ENCODE results near the gene HNRNPUL1.

HNRNPUL1 gene

GRCh38 chr19:41309180-41310032 is 45.2 kb downstream of the HNRNPUL1 start:
- no peak for TF ChIP-seq CTCF (conservative IDR thresholded peaks at IDR 0.05; ENCODE audit: low read depth, low read length)
- H3K4me3 ChIP-seq (ENCODE audit: low read length): peak overlapping the region; percentile 71
- DNase-seq (ENCODE audit: low read depth): no peak

GRCh38 chr19:41310033-41310831 is 46.1 kb downstream of the HNRNPUL1 start, which contains the start of gene CCDC97:
TSS of gene CCDC97 (plus strand) at chr19:41310172. CDS start at chr19:41310311, 139 bp downstream.
- DNase-seq (ENCODE audit: low read depth): no peak
- TF ChIP-seq CTCF (conservative IDR thresholded peaks at IDR 0.05; ENCODE audit: low read depth, low read length): no peak
- peak within 1 kb of the TSS; percentile 71 for H3K4me3 ChIP-seq (ENCODE audit: low read length)

GRCh38 chr19:41311072-41311471 is 46.9 kb downstream of the HNRNPUL1 start:
- DNase-seq (ENCODE audit: low read depth): no peak
- TF ChIP-seq CTCF (conservative IDR thresholded peaks at IDR 0.05; ENCODE audit: low read depth, low read length): no peak
- H3K4me3 ChIP-seq (ENCODE audit: low read length): peak overlapping the region; percentile 71

- H3K4me3 ChIP-seq (ENCODE audit: low read length): no peak overlapping the region
- no peak for DNase-seq (ENCODE audit: low read depth)
- no peak for TF ChIP-seq CTCF (conservative IDR thresholded peaks at IDR 0.05; ENCODE audit: low read depth, low read length)
Observed at GRCh38 chr19:41311613-41312012, 47.4 kb downstream of the HNRNPUL1 start.

- no peak for TF ChIP-seq CTCF (conservative IDR thresholded peaks at IDR 0.05; ENCODE audit: low read depth, low read length)
- DNase-seq (ENCODE audit: low read depth): no peak
- no peak overlapping the region for H3K4me3 ChIP-seq (ENCODE audit: low read length)
Observed at GRCh38 chr19:41316306-41316920, 52.2 kb downstream of the HNRNPUL1 start.

- no peak for TF ChIP-seq CTCF (conservative IDR thresholded peaks at IDR 0.05; ENCODE audit: low read depth, low read length)
- no peak for DNase-seq (ENCODE audit: low read depth)
- H3K4me3 ChIP-seq (ENCODE audit: low read length): no peak overlapping the region
Observed at GRCh38 chr19:41318696-41319499, 54.7 kb downstream of the HNRNPUL1 start.

Measured in retinal pigment epithelial cell (primary cell).